Psoas muscle (tissue), 8 donors: ENCODE data around the gene FBXL16. TPM values are rescaled to one million over a fixed set of nuclear protein-coding genes. Genes with fewer than 3 reads are reported as not detected.
"Not testable (repeated sequence)": the region's sequence is repeated elsewhere in the genome, so short reads cannot be mapped to it uniquely, and the experiment has no call there.

Source experiments
- ATAC-seq, 4 donors: fragments of 200-7000 bp; cut with Tn5 transposase; one replicate each; pipeline ENCODE4 v1.9.1; 2020; ENCODE audit warnings: moderate library complexity in 3 of 4, mild to moderate bottlenecking in 2 of 4
- DNase-seq, 2 donors: peaks; one replicate each; pipeline ENCODE4 v3.0.0-alpha.2; 2020
- H3K27ac ChIP-seq: fragments of 200-600 bp; one replicate; pipeline ENCODE4 v1.8.0; 2022
- H3K27me3 ChIP-seq, 3 donors: fragments of 200-600 bp in 1 of 3; one replicate each; pipeline versions ENCODE4 v1.6.1 to v1.8.0; 2013 to 2022; ENCODE audit warnings: low read length in 2 of 3, mild to moderate bottlenecking in 2 of 3, moderate library complexity in 1 of 3; ENCODE audit not compliant: insufficient read depth in 3 of 3
- H3K36me3 ChIP-seq, 2 donors: fragments of 200-600 bp in 1 of 2; one replicate each; pipeline versions ENCODE4 v1.6.1 to v1.8.0; 2013 to 2022; ENCODE audit warnings: low read depth in 1 of 2, mild to moderate bottlenecking in 1 of 2, moderate library complexity in 1 of 2; ENCODE audit not compliant: insufficient read depth in 1 of 2
- H3K4me1 ChIP-seq: fragments of 200-600 bp; one replicate; pipeline ENCODE4 v1.8.0; 2022
- H3K4me3 ChIP-seq: fragments of 200-600 bp; one replicate; pipeline ENCODE4 v1.8.0; 2022; ENCODE audit warnings: mild to moderate bottlenecking
- H3K9me3 ChIP-seq: fragments of 200-600 bp; one replicate; pipeline ENCODE4 v1.8.0; 2022
- CTCF ChIP-seq: fragments of 200-600 bp; IDR thresholded peaks from one replicate; pipeline ENCODE4 v1.8.0; 2022; ENCODE audit warnings: antibody characterized with exemption
- WGBS, 3 donors: extraction: QIAGEN DNeasy Blood & Tissue Kit; methylation state at CpG; one replicate each; pipeline versions ENCODE4 v1.1.6 to v1.1.7; 2013; 5-methylcytosine and 5-hydroxymethylcytosine counted together
- intact Hi-C, 2 donors: fragments of 100-400 bp; cut with DNase I; formaldehyde crosslinking; loops; one replicate each; pipeline versions ENCODE4 v1.11.0 to v1.14.2; 2022
- polyA plus RNA-seq, 3 donors: library from polyadenylated mRNA; stranded (reverse); fragments of 200-250 nt; gene quantifications; one replicate each; pipeline ENCODE4 v1.2.3, GENCODE V29; 2013
- total RNA-seq, 4 donors: library from RNA; stranded (reverse); fragmentation: NEBNext Ultra II Directional in 2 of 4; extraction: Animal tissue kit (Norgen Biotek cat#: 25700) in 2 of 4; gene quantifications; one replicate each; pipeline versions ENCODE4 v1.2.1 to v1.2.4, GENCODE V29; 2021 to 2023
- donor health status: healthy with polysubstance abuse.
- donor health status: DM: no; HTN: no; CAD: no; lungs with moderate emphysema.
- donor health status: Bipolar disorder and iron deficiency.
- donor health status: healthy.
- donor health status: DM: yes; HTN: yes; CAD: no.
- donor health status: DM: no; HTN: no; CAD: no.
- donor health status: DM: no; HTN: no; CAD: no.
- donor health status: DM: yes; HTN: yes; CAD: no.

FBXL16 gene
- total and polyA plus RNA-seq, 7 donors = 0.04 to 0.16 (median 0.08) TPM; not detected in 2

GRCh38 chr16:693766-694165 lies 11.8 kb downstream of the FBXL16 start:
- intact Hi-C loops = no loop called here
- Histone ChIP-seq H3K4me1 (peaks cover 21% of the 10 kb centered on the region), H3K9me3 (no peaks in the 10 kb centered on the region), H3K36me3 (no peaks in the 10 kb centered on the region), H3K4me3 (no peak overlapping the region), H3K27ac (no peak overlapping the region), H3K27me3 (peaks cover 0 to 68% (median 27%) of the 10 kb centered on the region in 3 donors)
- ATAC-seq (no peak), DNase-seq (no peak)
- WGBS, 3 donors = 2 to 5% (median 2%) methylated on average over 12 to 36 of the region's 37 CpGs
- no peak for TF ChIP-seq CTCF

GRCh38 chr16:693364-693763 lies 12.2 kb downstream of the FBXL16 start:
- WGBS, 3 donors = 23 to 28% (median 28%) methylated on average over 22 of the region's 22 CpGs

GRCh38 chr16:692356-693108 lies 13.1 kb downstream of the FBXL16 start:
- no peak overlapping the region for H3K27ac ChIP-seq
- no peaks in the 10 kb centered on the region for H3K36me3 ChIP-seq
- peaks cover 0 to 56% (median 25%) of the 10 kb centered on the region in 3 donors for H3K27me3 ChIP-seq
- TF ChIP-seq CTCF = no peak
- H3K9me3 ChIP-seq = no peaks in the 10 kb centered on the region
- no peak overlapping the region for H3K4me3 ChIP-seq
- intact Hi-C loops = no loop called here
- WGBS, 3 donors = 64 to 70% (median 66%) methylated on average over 10 of the region's 10 CpGs
- ATAC-seq (no peak), DNase-seq (no peak)
- H3K4me1 ChIP-seq = peaks cover 26% of the 10 kb centered on the region

More at GRCh38 chr16:693364-693763, 12.2 kb downstream of the FBXL16 start:
- no peak for DNase-seq
- H3K4me3 ChIP-seq = no peak overlapping the region
- H3K36me3 ChIP-seq = no peaks in the 10 kb centered on the region
- ATAC-seq = no peak
- no peaks in the 10 kb centered on the region for H3K9me3 ChIP-seq
- intact Hi-C loops = no loop called here
- no peak overlapping the region for H3K27ac ChIP-seq
- TF ChIP-seq CTCF = no peak
- H3K27me3 ChIP-seq = peaks cover 0 to 64% (median 27%) of the 10 kb centered on the region in 3 donors
- H3K4me1 ChIP-seq = peaks cover 26% of the 10 kb centered on the region

GRCh38 chr16:691242-691641 lies 14.4 kb downstream of the FBXL16 start:
- H3K9me3 ChIP-seq, H3K27ac ChIP-seq, H3K4me3 ChIP-seq, H3K36me3 ChIP-seq, intact Hi-C loops, ATAC-seq, DNase-seq: not testable (repeated sequence)
- Histone ChIP-seq H3K27me3 (peaks cover 0 to 45% (median 23%) of the 10 kb centered on the region in 3 donors), H3K4me1 (peaks cover 26% of the 10 kb centered on the region)
- 76 to 82% (median 77%) methylated on average over 16 of the region's 16 CpGs for WGBS, 3 donors

DNA sequence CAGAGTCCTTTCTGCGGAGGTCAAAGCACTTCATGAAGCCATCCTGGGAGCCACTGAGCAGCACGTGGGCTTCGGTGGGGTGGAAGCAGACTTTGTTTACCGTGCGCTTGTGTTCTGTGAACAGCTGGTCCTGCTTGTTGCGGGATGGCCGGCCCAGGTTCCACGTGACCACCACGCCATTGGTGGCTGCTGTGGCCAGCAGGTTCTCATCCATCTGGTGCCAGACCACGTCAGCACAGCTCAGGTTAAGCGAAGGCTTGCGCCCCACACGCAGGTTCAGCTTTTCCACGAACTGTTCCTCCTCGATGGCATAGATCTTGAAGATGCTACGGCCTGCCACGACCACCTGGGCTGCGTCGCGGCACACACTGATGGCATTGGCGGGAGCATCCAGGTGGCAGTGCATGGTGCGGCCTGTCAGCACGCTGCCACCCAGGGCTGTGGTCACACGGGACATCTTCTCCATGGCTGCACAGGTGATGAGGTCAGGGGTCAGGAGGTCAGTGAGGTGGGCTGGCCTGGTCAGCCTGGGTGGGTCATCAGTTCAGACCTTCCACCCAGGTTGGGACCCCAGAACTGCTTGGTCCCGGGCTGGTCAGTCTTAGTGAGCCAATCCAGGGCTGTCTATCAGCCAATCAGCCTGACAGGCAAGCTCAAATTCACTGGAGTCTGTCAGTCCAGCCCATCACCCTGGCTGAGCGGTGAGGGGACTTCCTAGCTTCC lies 16.3 kb downstream of the FBXL16 start:
- Histone ChIP-seq H3K27me3 (peaks cover 0 to 29% (median 11%) of the 10 kb centered on the region in 3 donors), H3K4me1 (peaks cover 29% of the 10 kb centered on the region), H3K9me3 (no peaks in the 10 kb centered on the region), H3K36me3 (peaks cover 0 to 14% of the 10 kb centered on the region in 2 donors), H3K27ac (peak overlapping the region; percentile 93), H3K4me3 (peak overlapping the region; percentile 100)
- peak in 2 of 4 donors; percentile 2 to 5 for ATAC-seq
- intact Hi-C loops = no loop called here
- no peak for TF ChIP-seq CTCF
- WGBS, 3 donors = 78 to 83% (median 80%) methylated on average over 26 of the region's 26 CpGs
- no peak for DNase-seq
